DMS114 treated with DMSO at 0.1 percent for 48 hours (cell line): ENCODE results near the gene WHRN.

Source experiments
- DNase-seq: peaks from one replicate; lab custom pipeline; 2025; ENCODE audit not compliant: unreplicated experiment; lab: John Stamatoyannopoulos, UW

Gene WHRN

DNA sequence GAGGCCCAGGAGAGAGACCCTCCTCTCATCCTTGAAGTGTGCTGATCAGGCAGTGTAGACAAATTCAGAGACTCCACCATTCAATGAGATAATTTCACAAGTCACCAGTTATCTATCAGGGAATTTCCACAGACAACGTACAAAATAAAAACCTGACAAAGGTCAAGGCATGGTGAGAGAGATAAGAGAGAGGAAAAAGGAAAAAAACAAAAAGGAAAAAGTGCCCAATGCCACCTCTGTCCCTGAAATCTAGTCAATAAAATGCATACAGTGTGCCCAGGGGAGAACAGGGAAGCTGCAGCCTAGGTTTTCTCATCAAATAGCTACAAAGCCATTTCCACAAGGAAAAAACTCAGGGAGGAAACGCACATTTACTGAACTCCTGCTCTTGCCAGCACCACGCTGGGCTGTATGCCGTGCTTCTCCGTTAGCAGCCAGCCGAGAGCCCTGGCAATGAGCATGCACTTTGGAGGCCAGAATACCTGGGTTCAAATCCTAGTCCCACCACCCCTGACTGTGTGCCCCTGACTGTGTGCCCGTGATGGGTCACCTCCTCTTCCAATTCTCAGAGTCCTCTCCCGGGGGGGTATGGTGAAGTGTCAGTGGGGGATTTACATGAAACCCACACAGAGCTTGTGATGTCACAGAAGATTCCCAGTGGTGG lies 11.6 kb downstream of the WHRN start:
- no peak for DNase-seq

DNA sequence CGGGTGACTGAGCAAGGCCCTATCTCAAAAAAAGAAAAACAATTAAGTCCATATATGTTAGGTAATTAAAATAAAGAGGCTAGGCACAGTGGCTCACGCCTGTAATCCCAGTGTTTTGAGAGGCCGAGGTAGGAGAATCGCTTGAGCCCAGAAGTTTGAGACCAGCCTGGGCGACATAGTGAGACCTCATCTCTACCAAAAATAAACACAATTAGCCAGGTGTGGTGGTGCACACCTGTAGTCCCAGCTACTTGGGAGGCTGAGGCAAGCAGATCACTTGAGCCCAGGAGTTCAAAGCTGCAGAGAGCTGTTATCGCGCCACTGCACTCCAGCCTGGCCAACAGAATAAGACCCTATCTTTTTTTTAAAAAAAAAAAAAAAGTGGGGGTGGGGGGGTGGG lies 12.3 kb downstream of the WHRN start:
- DNase-seq = no peak

DNA sequence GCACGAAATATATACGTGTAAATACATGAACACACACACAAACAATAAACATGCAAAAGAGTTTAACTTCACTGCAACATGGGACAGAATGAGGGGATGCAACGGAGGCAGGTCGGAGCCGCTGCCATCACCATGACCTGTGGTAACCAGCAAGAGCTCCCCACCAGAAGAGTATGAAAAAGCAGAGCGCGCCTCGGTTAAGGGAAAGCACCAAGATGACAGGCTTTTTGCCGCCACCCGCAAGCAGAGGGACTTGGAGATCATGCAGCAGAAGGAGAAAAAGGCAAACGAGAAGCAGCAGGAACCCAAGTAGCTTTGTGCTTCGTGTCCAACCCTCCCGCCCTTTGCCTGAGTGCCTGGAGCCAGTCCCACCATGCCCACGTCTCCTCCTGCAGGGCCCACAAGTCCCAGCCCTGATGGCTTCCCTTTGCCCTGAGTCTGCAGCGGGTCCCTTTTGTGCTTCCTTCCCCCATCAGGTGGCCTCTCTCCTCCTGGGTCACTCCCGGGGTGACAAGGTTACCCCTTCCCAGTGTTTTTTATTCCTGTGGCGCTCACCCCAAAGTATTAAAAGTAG lies 13.8 kb downstream of the WHRN start:
- DNase-seq = no peak

DNA sequence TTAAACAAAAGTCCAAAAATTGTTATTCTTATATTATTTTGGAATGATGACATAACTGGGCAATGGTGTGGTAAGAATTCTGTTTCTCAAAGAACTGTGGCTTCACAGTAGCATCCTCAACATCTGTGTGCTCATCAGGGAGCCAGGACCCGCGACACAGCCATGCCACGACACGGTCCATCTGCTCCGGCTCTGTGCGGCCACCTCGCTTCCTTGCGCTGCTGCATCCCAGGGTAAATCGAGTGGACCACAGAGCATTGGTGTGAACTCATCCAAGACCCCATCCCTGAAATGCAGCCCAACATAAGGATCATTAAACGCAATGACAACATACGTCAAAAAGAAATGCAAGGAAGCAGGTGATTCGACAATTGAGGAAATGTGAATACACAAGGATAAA lies 15.3 kb downstream of the WHRN start:
- DNase-seq = no peak

DNA sequence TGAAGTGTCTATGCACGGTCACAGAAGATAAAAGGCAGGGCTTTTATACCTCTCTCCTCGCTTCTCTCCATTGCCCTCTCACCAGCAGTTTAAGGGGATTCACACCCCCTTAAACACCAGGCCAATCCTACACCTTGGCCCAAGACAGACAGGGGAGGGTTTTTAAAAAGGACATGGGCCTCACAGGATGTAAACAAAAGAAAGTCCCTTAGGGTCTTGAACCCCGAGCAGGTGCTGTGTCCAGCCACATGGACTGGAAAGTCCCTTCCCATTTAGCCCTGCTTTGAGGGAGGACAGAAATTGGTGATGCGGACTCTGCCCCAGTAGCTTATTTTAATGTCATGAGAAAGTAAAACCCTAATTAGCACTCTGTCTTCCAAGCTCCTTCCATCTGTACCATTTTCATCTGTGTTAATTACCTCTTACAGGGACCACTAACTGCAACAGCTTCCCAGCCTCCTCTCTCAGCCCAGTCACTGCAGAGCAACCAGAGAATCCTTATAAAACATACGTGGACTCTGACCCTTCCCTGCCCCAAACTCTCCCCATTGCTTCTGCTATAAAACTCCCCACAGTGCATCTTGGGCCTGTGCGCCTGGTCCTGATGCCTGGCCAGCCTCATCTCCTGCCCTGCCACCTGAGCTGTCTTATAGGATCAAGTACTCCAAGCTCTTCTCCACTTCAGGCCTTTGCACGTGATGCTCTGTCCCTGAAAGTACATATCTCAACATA lies 16.7 kb downstream of the WHRN start:
- no peak for DNase-seq

DNA sequence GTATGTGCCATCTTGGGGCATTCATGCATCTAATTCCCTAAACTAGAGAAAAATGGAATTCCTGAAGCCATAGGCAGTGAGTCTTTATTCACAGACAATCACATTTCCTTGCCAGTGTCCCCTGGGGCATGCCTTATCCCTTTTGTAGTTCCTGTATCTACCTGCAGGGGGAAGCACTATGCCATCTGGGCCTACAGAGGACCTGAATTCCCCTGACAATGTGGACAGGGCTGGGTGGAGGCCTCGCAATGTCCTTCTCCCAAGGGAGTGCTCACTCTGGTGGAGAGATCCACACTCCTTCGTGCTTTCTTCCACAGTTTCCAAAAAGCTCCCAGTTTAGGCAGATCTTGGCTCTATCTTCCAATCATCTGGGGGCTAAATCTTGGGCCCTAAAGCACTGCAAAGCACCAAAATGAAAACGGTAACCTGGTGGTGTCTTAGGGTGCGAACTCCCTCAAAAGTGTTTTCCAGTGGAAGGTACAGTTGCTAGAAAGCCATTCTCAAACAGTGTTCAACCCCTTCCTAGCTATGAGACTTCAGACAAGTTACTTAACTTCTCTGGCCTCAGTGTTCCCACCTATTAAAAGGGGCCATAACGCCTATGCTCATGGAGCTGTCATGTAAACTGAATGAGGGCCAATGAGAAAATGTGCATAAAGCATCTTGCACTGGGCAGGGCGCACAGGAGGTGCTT lies 17.5 kb downstream of the WHRN start:
- peak; percentile 29 for DNase-seq

DNA sequence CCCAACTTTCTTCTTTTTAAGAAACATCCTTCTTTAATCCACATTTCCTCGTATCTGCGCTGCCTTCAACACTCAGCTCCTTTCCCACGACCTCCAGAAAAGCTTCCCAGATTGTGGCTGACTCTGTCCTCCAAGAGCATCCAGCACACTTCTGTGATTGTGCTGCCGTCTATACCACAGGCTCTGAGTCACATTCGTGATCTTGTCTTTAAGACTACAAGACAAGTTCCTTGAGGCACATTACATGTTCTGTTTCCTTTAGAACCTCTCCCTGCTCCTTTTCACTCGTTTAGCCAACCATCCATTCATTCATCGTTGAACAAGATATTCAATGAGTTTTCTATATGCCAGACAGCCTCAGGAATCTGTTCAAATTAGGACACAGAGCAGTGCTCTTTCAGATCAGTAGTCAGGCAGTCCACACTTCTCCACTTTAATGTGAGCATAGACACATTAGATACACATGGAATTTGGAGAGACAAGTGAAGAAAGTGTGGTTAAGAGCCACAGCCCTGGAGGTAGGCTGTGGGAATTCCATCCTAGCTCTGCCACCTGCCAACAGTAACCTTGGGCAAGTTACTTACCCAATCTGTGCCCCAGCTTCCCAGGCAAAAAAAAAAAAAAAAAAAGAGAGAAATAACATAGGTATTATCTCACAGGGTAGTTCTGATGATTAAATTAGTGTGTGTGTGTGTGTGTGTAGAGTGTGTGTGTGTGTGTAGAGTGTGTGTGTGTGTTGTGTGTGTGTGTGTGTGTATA lies 18.9 kb downstream of the WHRN start:
- no peak for DNase-seq

DNA sequence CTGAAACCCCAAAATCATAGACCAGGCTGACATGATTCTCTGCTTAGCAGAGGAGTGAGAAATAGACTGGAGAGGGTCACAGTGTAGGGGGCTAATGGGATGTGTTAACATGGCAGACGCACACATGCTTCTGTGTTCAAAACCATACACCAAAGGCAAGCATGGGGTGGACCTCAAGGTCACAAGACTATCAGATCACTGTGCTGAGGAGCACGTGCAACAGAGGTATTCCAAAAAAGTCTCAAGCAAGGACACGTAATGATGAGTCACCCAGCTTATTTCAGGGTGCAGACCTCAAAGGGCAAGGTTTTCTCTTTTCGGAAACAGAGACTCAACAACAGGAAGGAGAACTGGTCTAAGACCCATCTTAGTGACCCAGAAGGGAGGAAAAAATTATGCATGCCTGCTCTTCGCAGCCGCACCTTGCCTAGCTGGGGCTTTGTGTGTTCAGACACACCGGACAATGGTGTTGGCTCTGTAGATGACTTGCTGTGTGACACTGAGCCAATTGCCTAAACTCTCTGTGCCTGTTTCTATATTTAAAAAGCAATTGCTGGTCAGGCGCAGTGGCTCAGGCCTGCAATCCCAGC lies 20.3 kb downstream of the WHRN start:
- no peak for DNase-seq

DNA sequence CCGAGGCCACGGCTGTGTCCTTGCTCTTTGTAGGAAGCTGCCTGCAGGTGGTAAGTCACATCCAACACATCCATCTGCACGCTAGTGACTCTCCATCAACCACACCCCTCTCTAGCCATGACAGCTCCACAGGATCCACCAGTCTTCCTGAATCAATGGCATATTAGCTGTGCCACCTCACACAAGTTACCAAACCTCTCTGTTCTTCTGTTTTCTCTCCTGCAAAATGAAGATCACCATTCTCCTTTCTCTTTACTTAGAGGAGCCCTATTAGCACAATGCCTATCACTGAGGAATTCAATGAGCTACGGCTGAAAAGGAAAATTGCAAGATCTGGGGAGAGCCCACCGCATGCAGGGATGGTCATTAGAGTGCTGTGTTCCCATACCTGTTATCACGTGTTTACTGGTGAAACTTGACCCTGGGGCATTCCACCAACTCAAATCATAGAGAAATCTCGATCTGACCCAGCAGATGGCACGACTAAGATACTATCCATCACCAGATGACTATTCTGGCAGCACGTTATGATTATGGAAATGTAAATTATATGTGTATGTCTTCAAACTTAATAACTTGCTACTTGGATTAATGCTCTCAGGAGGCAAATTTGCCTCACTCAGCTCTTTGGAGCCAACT lies 20.9 kb downstream of the WHRN start:
- no peak for DNase-seq

DNA sequence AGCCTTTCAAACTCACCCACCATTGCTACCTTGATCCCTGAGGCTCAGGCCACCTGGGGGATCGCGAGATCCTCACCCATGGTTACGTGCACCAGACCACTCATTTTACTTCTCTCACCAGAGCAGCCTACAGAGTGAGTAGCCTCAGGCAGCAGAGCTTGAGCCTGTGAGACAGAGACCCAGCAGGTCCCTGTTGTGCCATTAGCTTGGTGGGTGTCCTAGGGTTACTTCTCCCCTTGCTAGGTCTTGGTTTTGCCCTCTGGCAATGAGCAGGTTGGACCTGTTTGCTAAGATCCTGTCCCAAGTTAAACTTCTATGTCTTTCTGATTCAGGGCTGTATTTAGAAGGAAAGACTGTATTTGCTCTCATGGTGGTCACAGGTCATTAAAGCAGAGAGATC lies 21.8 kb downstream of the WHRN start:
- no peak for DNase-seq

DNA sequence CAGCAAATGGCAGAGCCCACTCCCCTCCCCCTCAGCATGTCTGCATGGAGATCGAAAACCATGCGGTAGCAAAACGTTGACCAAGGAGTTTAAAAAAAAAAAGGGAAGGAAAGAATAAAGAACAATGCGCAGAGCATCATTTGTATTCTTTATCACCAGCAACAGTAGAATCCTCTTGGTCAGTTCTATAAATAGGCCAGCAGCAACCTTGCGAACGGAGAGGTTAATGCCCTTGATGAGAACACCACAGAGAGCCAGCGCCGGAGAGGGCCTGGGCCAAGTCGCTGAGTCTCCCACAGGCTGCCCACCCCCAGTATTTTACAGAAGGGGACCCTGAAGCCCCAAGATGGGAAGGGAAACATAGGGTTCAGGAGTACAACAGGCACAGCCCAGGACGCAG lies 22.7 kb downstream of the WHRN start:
- no peak for DNase-seq

DNA sequence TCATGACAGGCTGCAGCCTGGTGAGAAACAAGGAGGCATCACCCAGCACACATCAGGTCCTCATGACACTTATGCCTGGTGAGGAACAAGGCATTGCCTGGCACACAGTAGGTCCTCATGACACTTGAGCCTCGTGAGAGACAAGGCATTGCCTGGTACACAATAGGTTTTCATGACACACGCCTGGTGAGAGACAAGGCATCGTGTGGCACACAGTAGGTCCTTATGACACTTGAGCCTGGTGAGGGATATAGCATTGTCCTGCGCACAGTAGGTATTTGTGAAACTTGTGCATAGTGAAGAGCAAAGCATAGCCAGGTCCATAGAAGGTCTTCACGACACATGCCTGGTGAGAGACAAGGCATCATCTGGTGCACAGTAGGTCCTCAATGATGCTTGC lies 23.5 kb downstream of the WHRN start:
- DNase-seq = no peak

DNA sequence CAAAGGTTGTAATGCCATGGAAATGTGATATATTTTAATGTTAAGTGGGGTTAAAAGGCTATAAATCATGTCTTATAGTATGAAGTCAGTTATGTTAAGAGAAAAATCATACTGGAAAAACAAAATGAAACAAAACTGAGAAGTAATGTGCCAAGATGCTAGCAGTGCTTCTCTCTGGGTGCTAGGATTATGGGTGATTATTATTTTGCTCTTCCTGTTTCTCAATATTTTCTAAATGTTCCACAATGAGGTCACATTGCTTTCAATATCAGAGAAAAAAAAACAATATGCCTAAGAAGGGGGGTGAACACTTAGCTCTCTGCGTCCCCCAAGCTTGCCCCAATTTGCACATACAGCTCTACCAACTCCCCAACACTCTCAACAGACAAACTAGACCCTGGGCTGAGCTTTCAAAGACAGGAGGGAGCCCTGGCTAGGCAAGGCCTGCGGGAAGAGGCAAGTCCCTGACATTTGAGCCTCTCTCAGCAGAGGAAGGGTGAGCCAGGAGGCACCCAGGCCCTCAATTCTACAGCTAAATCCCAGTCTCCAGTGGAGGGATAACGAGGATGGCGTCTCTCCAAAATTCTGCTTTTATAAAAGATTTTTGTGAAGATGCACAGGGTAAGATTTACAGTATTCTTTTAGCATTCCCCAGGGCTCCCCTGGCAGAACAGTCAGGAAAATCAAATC lies 24.4 kb downstream of the WHRN start:
- DNase-seq = no peak

DNA sequence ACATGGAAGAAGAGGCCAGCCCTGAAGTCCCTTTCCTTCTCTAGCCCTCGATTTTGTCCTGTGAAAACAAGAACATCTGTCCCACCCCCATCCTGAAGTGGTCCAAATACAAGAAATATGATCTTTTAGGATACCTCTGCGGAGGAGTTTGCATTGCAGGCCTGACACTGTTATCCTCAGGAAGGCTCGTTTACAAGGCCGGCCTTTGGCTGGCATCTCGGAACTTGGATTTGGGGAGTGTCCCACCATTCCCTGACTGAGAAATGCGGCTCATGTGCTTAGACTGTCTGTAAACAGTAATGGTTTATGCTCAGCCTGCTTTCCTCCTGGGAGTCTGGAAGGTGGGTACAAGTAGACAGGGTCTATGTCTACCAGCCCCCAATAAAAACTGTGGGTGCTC lies 26.4 kb downstream of the WHRN start:
- DNase-seq = no peak

DNA sequence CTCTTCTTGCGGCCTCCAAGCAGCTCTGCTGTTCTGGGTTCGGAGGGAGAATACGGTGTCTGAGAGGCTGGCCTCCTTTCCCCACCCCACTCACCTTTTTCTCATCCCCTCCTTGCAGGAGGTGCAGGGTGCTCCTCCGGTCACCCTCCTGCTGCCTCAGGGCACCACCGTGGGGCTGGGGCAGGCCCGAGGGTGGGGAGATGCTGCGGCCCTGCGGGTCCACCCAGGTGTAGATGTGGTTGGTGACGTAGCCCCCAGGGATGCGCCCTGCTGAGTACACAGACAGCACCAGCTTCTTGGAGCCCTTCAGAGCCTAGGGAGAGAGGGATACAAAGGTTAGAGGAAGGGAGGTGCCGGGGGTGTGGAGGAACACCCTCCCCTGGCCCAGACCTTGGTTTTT lies 26.8 kb downstream of the WHRN start:
- no peak for DNase-seq

DNA sequence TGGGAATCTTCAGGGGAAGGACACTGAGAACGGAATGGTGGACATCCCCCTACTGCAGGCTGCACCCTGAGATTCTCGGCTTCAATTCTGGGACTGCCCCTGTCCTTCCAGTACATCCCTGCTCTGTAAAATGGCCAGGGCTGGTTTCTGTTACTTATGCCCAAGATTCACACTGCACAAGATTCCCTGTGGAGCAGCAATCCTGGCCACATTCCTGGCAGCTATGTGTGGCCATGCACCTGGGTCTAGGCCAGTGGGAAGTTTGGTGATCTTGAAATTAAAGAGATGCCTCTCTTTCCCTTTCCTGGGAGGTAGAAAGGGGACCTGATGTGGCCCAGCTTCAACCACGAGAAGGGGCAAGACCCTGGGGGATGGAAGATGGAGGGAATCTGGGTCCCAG lies 27.6 kb downstream of the WHRN start:
- no peak for DNase-seq

DNA sequence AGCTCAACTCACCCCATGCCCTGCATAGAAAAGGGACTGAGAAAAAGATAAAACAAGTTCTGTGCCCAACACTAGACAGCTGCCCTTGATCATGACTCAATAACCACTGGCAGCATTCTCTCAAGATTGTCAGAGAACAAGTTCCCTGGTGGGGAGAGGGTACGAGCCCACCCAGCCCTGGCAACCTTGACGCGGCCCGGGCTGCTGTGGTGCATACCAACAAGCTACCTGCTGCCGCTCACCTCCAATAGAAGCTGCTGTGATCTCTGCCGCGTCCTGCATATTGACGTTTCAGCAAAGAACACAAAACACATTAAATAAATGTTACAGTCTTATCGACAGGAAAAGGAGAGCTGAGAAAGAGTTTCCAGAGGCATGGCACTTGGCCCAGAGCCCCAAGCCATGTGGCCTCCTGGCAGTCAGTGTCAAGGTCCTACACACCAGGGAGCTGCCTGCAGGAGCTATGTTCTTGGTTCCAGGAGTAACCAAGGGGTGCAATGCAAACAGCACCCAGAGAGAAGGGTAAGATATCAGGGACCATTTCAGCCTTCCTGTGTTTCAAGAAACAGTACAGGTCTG lies 28.3 kb downstream of the WHRN start:
- no peak for DNase-seq

DNA sequence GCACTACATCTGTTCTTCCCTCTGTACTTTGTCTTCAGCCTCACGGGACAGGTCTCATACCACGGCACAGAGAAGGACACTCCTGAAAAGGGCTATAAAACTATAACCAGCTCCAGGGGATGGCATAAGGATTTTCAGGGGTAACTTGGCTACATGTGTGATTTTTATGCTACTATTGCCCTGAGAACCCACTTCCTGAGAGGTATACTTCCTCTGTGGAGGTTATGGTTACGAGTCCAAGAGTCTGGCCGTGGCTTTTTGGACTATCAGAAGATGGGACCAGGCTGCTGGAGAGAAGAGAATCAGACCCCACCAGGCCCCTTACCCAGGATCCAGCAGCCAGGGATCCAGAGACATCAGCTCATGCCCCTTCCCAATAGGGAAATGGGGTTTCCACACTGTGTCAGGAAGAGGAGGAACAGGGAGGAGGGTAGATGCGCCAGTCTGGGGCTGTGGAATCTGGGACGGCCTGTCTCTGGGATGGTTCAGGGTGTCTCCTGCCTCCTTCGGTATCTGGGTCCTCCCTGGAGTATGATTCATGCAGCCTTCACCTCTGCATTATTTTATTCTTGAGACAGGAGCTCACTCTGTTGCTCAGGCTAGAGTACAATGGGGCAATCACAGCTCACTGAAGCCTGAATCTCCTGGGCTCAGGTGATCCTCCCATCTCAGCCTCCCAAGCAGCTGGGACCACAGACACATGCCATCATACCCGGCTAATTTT lies 29.7 kb downstream of the WHRN start:
- no peak for DNase-seq

DNA sequence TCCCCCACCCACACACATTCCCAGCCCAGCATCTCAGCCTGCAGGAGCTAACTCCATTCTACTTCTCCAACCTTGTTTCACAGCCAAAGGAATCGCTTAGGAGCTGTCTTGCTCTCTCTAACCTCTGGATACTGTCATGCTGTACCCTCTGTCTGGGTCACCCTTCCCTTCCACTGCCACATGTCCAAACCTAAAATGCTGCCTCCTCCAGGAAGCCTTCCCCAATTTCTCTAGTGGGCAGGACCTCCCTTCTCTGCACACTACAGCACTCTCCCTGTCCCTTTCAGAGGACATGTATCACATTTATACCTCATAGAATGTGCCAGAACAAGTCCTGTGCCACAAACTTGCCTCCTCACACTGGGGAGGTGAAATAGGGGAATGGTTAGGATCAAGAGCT lies 30.8 kb downstream of the WHRN start:
- no peak for DNase-seq
